ENCODE measurements around the gene THSD4.
"Not testable (repeated sequence)": the region's sequence is repeated elsewhere in the genome, so short reads cannot be mapped to it uniquely, and the experiment has no call there.

Gene THSD4

DNA sequence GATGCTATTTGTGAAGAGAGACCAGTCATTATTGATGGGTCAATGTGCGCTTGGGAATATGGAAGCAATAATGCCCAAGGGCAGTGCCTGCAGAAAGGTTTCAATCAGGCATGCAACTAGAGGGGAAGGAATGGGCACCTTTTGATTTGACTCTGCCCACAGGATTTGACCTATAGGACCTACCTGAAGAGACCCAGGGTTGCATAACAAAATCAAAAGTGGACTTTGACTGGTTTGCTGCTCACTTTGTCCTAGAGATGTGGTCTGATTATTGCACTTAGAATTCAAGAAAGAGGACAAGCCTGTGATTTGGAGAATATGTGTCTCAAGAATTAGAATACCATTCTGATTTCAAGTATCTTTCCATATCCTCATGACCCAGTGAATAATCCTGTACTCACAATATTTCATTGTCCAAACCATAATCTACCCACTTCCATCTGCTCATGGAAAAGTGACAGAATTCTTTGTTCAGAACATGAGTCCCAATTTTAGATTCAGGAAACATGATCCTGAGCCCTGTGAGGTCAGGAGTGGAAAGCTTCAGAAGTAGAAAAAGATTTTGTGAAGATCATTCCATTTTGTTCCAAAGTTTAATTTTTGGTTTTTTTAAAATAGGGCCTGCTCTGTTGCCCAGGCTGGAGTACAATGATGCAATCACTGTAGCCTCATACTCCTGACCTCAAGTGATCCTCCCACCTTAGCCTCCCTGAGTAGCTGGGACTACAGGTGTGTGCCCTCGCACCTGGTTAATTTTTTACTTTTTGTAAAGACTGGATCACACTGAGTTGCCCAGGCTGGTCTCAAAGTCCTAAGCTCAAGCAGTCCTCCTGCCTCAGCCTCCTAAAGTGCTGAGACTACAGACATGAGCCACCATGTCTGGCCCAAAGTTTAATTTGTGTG is 543.8 kb downstream of the THSD4 start:
- no peak for DNase-seq (ENCODE audit: low spot score)

- no peak for DNase-seq (ENCODE audit: low spot score)
Measured at GRCh38 chr15:71659730-71660067, 544.4 kb downstream of the THSD4 start.

DNA sequence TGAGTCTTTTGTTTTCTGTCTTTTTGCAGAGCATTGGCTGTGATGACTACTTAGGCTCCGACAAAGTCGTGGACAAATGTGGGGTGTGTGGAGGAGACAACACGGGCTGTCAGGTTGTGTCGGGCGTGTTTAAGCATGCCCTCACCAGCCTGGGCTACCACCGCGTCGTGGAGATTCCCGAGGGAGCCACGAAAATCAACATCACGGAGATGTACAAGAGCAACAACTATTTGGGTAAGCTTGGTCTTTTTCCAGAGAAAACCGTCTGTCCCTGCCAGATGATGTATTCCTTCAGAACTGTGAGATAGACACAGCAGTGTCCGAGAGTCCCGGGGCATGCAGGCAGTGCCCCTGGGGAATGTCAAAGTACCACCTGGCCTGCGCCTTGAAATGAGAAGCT is 545.2 kb downstream of the THSD4 start:
- DNase-seq (ENCODE audit: low spot score), result no peak

DNA sequence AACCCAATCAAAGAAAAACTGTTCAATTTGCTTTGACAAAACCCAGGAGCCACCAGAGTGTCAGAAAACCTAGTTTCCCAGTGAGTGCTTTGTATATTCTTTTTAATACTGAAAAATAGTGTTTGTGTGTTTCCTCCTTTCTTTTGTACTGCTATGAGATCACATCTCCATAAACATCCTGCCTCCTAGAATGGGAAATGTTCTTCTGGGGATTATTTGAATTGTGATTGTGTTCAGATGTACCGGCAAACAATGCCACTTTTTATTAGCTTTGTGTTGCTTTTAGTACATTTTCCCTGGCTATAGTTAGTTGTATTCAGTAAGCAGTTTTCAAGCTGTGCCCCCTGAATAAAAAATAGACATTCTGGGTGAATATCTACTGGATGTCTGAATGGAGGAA is 547.0 kb downstream of the THSD4 start:
- DNase-seq (ENCODE audit: low spot score), result no peak

GRCh38 chr15:71664622-71665021 is 549.4 kb downstream of the THSD4 start:
- no peak for DNase-seq (ENCODE audit: low spot score)

DNA sequence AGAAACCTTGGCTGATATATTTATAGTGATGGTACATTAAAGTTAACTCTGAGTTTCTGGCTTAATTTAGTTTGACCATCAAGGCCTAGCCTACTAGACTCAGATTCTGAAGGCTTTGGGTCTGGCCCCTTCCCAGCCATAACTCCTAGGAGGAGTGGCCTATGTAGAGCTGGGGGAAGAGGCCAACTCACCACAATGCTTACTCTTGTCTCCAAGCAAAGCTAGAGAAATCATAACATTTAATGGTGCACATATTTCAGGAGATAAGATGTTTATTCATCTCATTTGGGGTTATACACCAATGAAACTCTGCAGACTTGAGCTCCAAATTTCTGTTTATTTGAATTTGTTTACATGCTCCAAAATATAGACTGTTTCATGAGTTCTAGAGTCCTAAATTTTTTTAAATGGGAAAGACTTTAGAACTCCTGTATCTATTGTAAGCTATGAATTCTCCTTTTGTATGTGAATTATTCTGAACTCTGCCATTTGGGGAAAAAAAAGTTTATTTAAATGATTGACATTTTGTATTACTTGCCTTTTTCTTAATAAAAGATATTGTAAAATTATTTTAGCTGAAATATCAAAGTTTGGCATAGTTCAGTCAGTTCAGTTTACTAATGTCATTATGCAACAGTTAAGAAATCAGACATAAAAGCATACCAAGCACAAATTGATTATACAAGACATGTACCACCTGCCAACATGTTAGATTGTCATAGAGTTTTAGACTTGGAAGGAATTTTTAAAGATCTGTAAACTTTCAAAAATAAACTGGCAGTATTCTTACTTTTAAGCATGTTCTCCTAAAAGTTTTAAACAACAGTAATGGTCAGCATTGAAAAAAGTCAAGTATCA is 551.7 kb downstream of the THSD4 start:
- DNase-seq (ENCODE audit: low spot score), result no peak

DNA sequence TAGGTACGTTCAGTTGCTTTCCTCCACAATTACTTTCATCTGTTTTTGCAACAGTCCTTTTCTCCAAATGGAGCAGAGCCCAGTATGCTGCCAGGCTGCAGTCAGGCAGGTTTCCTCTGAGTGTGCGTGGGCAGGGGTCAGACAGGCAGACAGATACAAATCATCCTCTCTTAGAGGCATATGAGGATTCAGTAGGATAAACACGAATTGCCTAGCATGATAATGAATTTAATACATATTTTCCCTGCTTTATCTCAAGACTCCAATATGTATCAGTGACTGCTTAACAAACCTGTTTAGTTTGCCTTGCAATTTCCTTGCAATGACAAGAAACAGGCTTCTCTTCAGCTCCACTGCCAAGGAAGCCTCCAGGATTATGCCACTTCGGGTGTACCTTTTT is 554.4 kb downstream of the THSD4 start:
- DNase-seq (ENCODE audit: low spot score), result no peak

- DNase-seq (ENCODE audit: low spot score), result not testable (repeated sequence)
Measured at GRCh38 chr15:71670222-71670621, 555.0 kb downstream of the THSD4 start.

GRCh38 chr15:71674354-71674753 is 559.1 kb downstream of the THSD4 start:
- no peak for DNase-seq (ENCODE audit: low spot score)

- DNase-seq (ENCODE audit: low spot score), result no peak
Measured at GRCh38 chr15:71677352-71677751, 562.1 kb downstream of the THSD4 start.

DNA sequence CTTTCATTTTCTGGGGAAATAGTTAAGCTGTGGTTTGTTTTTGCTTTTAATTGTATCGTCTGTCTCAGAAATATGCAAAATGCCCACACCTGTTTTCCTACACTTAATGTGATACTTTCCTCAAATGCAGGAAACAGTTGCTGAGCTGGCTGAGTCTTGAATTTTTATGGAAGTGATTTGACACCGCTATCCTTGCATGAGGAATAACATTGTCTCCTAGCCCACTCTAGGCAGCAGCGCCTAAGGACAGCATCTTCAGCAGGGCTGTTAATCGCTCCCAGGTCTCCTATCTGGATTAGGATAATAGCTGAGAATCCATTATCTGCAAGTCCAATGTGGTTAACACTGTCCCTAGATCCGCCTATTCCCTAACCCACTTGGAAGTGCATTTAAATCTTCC is 562.5 kb downstream of the THSD4 start:
- DNase-seq (ENCODE audit: low spot score), result no peak

DNA sequence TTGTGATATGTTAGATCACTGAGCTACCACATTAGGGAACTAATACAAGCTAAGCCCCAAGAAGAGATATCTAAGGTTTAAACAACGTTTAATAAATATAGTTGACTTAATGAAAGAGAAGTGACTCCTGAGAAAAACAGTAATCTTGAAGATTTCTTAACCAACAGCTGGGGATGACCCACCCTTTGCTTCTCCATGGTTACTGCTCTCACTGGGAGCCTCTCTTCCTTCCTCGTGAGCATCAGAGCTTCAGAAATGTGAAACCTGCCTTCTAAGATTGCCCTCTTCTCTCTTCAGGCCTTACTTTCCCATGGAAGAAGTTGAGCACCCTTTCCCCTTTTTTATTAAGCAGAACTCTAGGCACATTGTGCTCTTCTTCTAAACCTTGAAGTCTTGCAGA is 562.9 kb downstream of the THSD4 start:
- DNase-seq (ENCODE audit: low spot score), result no peak

- no peak for DNase-seq (ENCODE audit: low spot score)
Measured at GRCh38 chr15:71678605-71679004, 563.3 kb downstream of the THSD4 start.

GRCh38 chr15:71679223-71679792 is 564.0 kb downstream of the THSD4 start:
- DNase-seq (ENCODE audit: low spot score), result no peak

DNA sequence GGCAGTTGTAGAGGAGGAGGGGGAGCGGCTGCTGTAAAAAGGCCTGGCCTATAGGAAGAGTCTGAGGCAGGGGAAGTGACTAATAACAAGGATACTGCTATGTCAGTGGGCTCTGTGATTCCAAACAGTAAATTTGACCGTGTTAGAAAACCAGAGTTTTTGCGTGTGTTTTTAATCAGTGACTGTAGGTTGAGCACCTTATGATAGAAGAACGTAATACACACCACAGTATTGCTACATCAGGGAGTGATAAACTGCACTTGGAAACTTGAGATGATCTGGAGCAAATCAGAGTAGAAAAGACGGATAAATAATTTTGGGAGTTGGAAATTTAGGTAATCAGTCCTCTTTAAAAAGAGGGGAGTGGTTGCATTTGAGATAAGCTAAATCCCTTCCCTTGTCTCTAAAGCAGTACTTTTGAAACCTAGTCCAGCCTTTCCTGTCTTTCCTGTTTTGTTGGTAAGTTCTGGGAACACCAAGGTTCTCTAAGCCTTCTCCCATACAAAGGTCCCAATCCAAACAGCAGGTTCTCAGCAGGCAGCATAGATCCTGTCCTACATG is 564.6 kb downstream of the THSD4 start:
- no peak for DNase-seq (ENCODE audit: low spot score)

DNA sequence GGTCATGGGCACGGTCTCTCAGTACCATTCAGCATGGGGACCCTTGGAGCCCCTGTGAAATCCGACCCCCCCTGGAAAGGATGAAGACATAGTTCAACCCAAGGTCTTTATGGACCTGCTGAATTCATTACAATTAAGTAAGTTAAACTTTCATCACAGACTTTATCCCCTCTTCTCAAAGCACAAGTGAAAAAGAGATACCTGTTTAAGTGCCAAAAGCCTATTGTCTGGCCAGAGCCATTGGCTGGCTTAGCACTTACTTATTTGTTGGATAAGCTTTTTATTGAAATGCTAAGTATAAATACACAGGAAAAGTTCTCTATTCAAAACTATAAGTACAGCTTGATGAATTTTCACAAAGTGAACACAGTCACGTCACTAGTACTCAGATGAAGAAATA is 566.7 kb downstream of the THSD4 start:
- no peak for DNase-seq (ENCODE audit: low spot score)

- no peak for DNase-seq (ENCODE audit: low spot score)
Measured at GRCh38 chr15:71683411-71684274, 568.4 kb downstream of the THSD4 start.

DNA sequence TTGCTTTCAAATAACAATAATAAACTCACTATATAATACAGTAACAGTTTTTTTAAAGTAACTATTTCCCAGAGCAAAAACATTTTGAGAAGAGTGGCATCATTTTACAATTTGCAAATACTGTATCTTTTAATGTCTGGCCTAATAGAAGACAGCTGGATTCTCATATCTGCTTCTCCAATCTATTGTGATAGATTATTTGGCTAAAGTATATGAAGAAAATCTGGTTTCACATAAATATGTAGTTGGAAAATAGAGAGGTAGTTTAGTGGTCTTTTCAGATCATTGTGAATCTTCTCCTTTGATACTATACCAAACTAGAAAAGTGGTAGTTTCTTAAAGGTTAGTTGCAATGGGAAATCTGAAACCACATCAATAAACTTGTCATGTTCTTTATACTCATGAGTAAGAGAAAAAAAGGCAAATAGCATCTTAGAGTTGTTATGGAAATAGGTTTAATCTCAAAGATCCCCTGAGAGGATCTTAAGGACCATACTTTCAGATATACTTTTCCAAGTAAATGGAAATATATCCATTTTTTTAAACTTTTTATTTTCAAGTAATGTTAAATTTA is 570.2 kb downstream of the THSD4 start:
- no peak for DNase-seq (ENCODE audit: low spot score)

DNA sequence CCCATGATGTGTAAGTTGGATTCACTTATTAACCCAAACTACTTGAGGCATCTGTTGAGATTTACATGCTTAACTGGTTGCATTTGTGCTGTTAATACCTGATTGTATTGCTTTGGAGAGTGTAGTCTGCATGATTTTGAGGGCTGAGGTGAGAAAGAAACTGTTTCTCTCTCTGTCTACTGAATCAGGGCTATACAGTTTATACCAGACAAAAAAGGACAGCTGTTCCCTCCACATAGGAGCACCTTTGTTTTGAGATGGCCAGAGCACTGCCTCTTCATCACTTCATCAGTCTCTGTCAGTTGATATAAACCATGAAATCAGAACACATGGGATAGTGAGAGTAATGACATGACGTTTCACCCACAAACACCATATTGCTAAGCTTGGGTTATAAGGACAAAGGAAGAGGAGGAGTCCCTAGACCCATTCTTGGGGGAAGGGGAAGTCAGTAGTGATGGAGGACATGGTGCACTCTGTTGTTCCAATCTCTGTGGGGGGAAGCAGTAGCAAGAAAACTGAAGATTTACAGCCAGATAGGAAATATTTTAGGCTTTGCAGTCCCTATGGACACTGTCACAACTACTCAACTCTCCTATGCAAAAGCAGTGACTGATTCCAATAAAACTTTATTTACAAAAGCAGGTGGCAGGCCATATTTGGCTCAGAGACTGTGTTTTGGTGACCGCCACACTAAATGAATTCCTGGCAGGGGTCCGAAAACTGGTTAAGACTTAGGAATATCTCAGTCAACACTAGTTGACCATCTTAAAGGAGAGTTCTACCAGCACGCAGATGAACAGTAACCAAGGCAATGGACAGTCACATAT is 571.2 kb downstream of the THSD4 start:
- no peak for DNase-seq (ENCODE audit: low spot score)

DNA sequence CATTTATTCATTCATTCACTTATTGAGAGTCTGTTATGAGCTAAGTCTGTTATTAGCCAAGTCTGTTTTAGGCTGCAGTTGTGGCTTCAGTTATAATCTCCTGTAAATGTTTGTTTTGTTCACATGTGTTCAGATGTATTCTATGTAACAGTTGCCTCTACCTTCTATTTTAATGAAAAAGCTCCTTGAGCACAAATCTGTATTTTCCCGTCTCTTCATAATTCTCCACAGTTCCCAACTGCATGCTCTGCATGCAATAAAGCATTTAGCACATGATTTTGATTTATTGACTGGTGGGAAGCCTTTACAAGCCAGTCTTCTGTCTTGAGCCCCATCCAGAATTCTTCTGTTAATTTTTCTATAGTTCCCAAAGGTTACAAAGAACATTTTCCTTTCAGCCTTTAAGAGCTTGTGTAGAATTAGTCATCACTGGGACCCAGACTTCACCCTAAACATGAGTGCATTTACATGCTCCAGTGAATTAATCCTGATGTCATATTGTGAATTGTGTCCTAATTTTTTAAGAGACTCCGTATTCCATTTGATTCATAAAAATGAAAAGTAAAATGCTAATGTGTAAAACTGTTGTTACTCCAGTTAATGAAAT is 572.7 kb downstream of the THSD4 start:
- DNase-seq (ENCODE audit: low spot score), result no peak
